SU-DHL-6 (cell line): ENCODE results near the gene FSD2.

Experiments used
- EZH2phosphoT487 ChIP-seq: fragments of 200-600 bp; sonication (generic), shearing (Covaris generic); conservative IDR thresholded peaks from 2 replicates; pipeline ENCODE4 v1.6.1; 2018; ENCODE audit warnings: mild to moderate bottlenecking, antibody characterized with exemption, low read length, moderate library complexity, mixed read lengths
- TF ChIP-seq, protein P1 (sequence below): fragments of 200-600 bp; sonication (generic); IDR thresholded peaks from one replicate; pipeline ENCODE4 v1.5.1; 2017; ENCODE audit warnings: antibody characterized with exemption, mild to moderate bottlenecking, low read length, moderate library complexity; ENCODE audit not compliant: insufficient read depth, poor library complexity, severe bottlenecking

DNA sequence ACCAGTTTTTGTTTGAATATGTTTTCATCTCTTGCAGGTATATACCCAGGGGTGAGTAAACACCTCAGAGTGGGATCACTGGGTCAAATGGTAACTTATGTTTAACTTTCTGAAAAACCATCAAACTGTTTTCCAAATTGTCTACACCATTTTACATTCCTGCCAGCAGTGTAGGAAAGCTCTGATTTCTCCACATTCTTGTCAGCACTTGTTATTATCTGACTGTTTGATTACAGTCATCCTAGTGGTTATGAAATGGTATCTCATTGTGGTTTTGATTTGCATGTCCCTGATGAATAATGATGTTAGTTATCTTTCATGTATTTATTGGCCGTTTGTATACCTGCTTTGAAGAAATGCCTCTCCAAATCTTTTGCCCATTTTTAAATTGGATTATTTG, 13.8 kb downstream of the FSD2 start:
- TF ChIP-seq, protein P1, sequence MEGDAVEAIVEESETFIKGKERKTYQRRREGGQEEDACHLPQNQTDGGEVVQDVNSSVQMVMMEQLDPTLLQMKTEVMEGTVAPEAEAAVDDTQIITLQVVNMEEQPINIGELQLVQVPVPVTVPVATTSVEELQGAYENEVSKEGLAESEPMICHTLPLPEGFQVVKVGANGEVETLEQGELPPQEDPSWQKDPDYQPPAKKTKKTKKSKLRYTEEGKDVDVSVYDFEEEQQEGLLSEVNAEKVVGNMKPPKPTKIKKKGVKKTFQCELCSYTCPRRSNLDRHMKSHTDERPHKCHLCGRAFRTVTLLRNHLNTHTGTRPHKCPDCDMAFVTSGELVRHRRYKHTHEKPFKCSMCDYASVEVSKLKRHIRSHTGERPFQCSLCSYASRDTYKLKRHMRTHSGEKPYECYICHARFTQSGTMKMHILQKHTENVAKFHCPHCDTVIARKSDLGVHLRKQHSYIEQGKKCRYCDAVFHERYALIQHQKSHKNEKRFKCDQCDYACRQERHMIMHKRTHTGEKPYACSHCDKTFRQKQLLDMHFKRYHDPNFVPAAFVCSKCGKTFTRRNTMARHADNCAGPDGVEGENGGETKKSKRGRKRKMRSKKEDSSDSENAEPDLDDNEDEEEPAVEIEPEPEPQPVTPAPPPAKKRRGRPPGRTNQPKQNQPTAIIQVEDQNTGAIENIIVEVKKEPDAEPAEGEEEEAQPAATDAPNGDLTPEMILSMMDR, result no peak
- TF ChIP-seq EZH2phosphoT487, result no peak
